GM19351 (cell line): ENCODE measurements around the gene PLXNA4.

ENCODE experiments used
- ATAC-seq: cut with Tn5 transposase; IDR thresholded peaks from one replicate; pipeline ENCODE4 v1.9.1; 2021; ENCODE audit warnings: mild to moderate bottlenecking, moderate library complexity; ENCODE audit not compliant: unreplicated experiment

Gene PLXNA4

DNA sequence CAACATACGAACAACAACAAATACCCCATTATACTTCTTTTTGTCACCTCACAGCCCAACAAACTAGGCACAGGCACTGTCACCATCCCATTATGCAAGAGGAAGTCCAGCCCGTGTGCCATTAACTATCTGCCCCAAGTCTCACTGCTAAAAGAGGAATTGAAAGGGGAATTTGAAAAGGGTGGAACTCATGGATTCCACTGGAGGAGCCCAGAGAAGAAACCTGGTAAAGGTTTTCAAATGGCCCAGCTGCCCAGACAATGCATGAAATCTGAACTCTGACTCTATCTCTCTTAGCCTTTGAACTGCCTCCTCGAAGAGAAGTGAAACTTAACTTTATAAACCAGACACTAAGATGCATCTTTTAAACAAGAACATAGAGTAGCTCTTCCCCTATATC is 130.0 kb downstream of the PLXNA4 start:
- no peak for ATAC-seq

GRCh38 chr7:132443761-132444520 is 132.3 kb downstream of the PLXNA4 start:
- no peak for ATAC-seq

DNA sequence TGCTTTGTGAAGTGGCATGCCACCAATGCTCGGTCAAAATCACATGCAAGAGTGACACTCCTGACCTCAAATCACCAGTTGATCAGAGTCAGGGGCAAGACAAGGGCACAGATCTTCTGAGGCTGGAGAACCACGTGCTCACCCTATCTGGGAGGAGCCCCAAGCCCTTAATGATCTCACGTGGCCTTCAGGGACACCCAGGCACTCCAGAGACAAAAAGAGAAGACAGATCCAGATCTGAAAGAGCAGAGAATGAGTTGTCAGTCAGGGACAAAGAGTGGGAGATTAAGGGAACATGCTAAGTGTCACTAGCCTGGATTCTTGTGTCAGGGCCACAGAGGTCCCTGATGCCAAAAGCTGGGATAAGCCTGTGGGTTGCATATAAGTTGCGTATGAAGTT is 134.3 kb downstream of the PLXNA4 start:
- no peak for ATAC-seq

DNA sequence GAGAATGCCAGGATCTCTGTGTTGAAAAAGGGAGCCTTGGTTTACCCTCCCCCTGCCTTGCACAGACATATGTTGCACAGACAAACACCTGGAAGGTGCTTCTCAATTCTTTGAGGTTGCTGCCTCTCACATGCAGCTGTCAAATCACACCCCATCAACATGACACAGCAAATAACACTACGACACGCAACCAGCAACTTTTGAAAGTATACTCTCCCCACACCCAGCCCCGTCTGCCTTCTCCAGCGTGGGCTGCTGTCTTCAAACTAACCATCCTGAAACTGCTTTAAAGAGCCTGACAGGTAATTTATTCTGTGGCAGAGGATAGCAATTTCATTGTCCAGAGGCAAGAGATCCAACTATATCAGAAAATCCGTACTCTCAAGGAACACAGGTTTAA is 136.1 kb downstream of the PLXNA4 start:
- no peak for ATAC-seq

DNA sequence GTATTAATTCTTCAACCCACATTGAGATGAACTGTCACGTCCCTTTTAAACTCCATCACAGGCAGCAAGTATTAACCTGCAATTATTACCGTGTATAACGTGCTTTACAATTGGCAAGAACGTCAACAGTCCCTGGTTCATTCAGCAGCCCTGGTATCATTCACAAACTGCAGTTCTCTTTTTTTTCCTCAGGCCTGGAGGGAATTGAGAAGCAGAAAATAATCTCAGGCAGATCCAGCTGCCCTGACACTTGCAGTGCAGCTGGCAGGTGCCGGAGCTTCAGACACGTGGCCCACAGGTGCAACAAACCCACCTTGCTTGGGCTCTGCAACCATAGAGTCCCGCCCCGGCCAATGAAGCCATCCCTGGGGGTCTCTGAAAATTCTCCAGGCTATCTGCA is 137.3 kb downstream of the PLXNA4 start:
- no peak for ATAC-seq

DNA sequence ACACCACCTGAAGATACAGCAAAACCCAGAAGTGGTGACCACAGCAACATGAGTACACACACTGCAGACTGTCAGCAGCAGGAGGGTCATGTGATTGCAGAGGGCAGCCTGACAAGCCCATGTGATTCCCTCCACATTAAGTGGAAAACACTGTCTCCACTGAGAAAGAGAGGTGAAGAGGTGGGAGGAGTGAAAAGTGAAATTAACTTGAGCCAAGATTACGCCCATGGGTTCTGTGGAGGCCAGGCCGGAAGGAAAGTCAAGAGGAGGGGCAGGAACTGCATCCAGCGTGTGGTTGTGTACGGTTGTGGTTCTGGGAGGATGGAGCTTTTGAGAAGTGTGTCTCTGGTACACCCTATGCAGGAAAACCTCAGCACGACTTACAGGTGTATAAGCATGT is 138.5 kb downstream of the PLXNA4 start:
- no peak for ATAC-seq

- ATAC-seq, result no peak
Measured at GRCh38 chr7:132436121-132436520, 140.1 kb downstream of the PLXNA4 start.

GRCh38 chr7:132435016-132435990 is 141.0 kb downstream of the PLXNA4 start:
- no peak for ATAC-seq

DNA sequence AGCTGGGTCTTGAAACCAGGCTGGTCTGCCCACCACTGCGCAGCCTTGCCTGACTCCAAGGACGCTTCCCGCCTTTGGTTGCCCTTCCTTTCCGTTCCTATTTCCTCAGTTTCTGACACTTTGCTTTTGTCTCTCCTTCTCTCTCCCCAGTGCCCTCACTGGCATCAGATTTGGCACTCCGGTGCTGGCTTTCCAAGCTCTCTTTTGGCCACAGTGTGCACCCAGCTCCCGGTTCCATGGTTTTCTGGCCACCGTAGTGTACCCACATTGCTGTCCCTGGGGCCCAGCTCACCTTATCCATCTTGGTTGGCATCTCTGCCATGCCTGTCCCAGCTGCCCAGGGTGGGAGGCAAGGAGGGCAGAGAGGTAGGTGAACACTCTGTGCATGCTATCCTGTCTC is 142.2 kb downstream of the PLXNA4 start:
- ATAC-seq, result no peak

GRCh38 chr7:132433301-132433700 is 143.0 kb downstream of the PLXNA4 start:
- no peak for ATAC-seq

GRCh38 chr7:132430861-132431822 is 145.1 kb downstream of the PLXNA4 start:
- ATAC-seq, result no peak

DNA sequence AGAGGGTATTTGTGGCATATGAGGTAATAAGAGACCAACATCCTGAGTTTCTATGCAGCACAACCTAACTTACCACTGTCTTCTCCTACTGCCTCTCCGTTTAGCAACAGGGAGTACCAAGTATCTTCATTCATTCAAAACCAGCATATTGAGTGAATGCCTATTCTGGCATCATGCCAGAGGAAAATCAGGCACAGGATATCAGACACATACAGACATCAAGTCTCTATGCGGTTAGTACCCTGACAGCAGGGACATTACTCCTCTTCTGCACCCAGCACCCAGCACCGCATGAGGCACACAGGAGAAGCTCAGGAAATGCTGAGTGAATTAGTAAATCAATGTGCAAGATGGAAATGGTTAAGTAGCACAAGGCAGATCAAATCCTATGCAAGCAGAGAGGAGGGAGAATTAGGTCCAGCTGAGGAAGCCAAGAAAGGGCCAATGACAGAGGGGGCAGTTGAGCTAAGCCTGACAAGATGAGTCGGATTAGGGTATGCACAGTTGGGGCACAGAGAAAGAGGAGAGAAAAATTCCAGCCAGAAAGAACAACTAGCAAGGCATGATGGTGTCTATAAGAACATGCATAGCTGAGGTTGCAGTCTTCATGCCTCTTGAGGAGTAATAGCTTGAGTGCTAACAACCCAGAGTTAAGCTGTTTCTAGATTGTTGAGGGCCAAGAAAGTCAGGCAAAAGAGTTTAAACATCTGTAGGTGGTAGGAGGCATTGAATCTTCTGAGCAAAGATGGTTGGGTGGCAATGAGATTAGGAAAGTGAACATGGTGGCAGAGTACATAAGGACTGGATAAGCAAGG is 146.0 kb downstream of the PLXNA4 start:
- no peak for ATAC-seq

DNA sequence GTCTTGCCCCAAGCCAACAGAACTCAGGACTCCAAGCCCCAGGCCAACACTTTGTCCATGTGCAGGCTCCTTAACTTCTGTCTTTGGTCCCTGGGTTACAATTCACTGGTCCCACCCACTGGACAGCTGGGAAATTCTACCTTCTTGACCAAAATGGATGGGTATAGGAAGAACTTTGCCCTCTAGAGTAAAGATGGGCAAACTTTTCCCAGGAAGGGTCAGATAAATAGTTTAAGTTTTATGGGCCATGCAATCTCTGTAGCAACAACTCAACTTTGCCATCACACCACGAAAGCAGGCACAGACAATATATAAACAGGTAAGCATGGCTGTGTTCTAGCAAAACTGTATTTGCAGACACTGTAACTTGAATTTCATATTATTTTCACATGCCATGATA is 147.1 kb downstream of the PLXNA4 start:
- ATAC-seq, result no peak

DNA sequence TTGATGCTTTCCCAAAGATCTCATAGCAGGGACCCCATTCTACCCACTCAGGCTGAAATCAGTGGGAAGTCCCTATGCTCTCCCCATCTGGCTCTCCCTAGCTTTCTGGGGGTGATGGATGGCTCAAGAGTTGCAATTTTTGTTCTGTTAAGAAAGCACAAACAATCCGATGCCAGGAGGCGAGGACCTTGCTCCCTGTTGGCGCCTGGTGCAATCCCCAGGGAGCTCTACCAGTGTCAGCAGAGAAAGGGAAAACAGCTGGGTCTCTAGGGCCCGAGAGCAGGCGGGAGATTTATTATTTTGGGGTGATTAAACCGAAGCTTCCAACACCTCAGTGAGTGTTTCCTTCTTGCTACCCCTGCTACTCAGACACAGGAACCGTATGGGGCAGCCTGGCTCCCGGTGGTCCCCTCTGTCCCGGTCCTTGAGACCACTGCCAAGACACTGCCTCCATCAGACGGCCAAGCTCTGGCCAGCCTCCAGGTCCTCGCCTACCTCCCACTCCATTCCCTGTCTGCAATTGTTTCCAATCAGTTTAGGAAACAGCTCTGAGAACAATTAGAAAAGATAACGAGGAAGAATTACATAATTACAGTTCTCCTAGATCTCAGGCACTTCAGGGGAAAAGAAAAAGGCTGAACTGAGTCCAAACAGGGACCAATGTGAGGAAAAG is 147.9 kb downstream of the PLXNA4 start:
- no peak for ATAC-seq

- ATAC-seq, result no peak
Measured at GRCh38 chr7:132425942-132426341, 150.3 kb downstream of the PLXNA4 start.

- ATAC-seq, result no peak
Measured at GRCh38 chr7:132424821-132425724, 151.2 kb downstream of the PLXNA4 start.

DNA sequence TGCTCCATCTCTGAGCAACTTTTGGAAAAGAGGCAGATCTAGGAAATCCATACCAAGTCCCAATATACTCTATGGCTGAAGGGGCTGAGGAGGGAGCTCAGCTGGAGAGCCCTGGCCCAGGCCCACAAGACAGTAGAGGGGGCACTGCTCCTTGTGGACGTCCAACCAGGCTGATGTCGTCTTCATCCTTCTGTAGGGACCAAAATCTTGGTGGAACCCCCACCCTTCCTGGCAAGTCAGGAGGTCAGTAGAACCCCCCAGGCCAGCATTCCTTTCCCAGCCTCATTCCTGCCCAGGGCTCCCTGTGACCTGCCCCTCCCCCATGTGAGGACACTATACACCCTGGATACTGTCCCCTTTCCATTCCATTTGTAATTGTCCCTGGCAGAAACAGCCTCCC is 152.0 kb downstream of the PLXNA4 start:
- no peak for ATAC-seq

GRCh38 chr7:132423594-132424200 is 152.6 kb downstream of the PLXNA4 start:
- ATAC-seq, result no peak
